AG10803 (cell line): ENCODE data around the gene CAMK2G.

Source experiments
- DNase-seq: peaks from one replicate; pipeline ENCODE4 v3.0.0; 2010; ENCODE audit warnings: low read depth
- H3K4me3 ChIP-seq: 2 replicates; pipeline ENCODE4 v1.5.1; 2011; ENCODE audit warnings: mild to moderate bottlenecking, low read length, control low read depth
- CTCF ChIP-seq: conservative IDR thresholded peaks from 2 replicates; pipeline ENCODE4 v1.5.1; 2011; ENCODE audit warnings: mild to moderate bottlenecking, low read length, control low read depth, inconsistent platforms

The CAMK2G gene

DNA sequence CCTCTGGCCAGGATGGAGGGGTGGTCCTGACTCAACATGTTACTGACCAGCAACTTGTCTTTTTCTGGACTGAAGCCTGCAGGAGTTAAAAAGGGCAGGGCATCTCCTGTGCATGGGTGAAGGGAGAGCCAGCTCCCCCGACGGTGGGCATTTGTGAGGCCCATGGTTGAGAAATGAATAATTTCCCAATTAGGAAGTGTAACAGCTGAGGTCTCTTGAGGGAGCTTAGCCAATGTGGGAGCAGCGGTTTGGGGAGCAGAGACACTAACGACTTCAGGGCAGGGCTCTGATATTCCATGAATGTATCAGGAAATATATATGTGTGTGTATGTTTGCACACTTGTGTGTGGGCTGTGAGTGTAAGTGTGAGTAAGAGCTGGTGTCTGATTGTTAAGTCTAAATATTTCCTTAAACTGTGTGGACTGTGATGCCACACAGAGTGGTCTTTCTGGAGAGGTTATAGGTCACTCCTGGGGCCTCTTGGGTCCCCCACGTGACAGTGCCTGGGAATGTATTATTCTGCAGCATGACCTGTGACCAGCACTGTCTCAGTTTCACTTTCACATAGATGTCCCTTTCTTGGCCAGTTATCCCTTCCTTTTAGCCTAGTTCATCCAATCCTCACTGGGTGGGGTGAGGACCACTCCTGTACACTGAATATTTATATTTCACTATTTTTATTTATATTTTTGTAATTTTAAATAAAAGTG, 42.6 kb upstream of the CAMK2G start:
- DNase-seq, result no peak
- no peak for TF ChIP-seq CTCF
- no peak overlapping the region for H3K4me3 ChIP-seq

DNA sequence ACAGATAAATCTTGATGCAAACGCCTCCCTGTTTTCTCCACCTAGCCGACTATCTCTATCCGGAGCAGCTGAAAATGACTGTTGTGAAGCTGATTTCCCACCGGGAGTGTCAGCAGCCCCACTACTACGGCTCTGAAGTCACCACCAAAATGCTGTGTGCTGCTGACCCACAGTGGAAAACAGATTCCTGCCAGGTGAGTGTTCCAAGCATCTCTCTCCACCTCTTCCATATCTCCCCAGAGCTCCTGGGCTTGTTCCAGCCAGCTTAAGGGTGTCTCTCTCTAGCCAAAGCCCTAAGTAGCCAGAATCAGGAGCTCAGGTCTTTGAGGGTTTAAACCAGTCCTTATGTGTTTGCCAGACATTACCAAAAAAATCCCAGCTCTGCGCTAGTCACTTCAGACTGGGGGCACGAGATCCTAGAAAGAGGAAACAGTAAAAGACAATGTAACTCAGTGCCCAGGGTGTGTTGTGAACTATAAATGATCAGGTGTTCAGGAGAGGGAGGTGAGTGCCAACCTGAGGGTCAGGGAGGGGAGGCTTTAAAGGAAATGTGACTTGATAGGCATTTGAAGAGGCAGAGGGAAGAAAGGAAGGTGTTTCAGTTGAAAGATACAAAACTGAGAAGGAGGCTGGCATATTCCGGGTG, 41.0 kb upstream of the CAMK2G start:
- no peak for TF ChIP-seq CTCF
- H3K4me3 ChIP-seq, result no peak overlapping the region
- no peak for DNase-seq

DNA sequence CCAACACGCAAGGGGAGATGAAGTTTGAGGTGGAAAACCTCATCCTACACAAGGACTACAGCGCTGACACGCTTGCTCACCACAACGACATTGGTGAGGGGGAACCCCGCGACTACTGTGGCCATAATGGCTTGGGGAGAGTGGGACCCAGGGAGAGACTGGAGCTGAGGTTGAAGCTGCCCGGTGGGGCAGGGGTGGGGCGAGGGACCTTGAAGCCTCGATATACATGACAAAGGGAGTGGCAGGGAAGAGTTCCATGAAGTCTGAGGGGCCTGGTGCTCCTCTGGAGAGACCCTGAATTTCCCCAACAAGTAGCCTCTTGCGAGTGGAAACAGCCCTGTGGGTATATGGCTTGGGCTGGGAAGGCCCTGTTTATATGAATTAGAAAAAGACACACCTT, 39.7 kb upstream of the CAMK2G start:
- DNase-seq, result no peak
- no peak overlapping the region for H3K4me3 ChIP-seq
- no peak for TF ChIP-seq CTCF

- peak overlapping the region; percentile 68 for H3K4me3 ChIP-seq
- no peak for TF ChIP-seq CTCF
- no peak for DNase-seq
These were observed 37.2 kb upstream of the CAMK2G start for GRCh38 chr10:73911553-73912004.

DNA sequence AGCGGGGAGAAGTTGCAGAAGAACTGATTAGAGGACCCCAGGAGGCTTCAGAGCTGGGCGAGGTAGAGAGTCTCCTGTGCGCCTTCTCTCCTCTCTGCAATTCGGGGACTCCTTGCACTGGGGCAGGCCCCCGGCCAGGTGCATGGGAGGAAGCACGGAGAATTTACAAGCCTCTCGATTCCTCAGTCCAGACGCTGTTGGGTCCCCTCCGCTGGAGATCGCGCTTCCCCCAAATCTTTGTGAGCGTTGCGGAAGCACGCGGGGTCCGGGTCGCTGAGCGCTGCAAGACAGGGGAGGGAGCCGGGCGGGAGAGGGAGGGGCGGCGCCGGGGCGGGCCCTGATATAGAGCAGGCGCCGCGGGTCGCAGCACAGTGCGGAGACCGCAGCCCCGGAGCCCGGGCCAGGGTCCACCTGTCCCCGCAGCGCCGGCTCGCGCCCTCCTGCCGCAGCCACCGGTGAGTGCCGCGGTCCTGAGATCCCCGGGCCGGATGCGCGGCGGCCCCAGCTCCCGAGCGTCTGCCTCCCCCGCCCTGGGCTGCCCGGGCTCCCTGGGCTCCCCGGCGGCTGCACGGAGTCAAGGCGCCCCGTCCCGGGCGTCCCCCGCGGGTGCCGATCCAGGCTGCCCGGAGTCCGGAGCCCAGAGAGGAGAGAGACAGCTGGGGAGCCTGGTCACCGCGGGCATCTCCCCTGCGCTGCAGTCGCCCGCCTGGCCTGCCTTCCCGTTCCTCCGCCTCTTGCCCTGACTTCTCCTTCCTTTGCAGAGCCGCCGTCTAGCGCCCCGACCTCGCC, 36.6 kb upstream of the CAMK2G start, which contains the start of gene PLAU:
TSS of gene PLAU (plus strand) at position 369 of the 789 bp plus-strand sequence. CDS start 424 bp downstream, outside the sequence.
- H3K4me3 ChIP-seq, result peak within 1 kb of the TSS; percentile 68
- no peak for TF ChIP-seq CTCF
- no peak for DNase-seq

- H3K4me3 ChIP-seq, result peak overlapping the region; percentile 68
- DNase-seq, result no peak
- TF ChIP-seq CTCF, result no peak; the same call in 1 of the 2 replicates
These were observed 36.0 kb upstream of the CAMK2G start for GRCh38 chr10:73910401-73910763.
